OCI-LY7 (cell line): ENCODE measurements around the gene METTL24. TPM values are rescaled to one million over a fixed set of nuclear protein-coding genes. Genes with fewer than 3 reads are reported as not detected.

ENCODE experiments used
- BruUV-seq: library from RNA; stranded (reverse); fragments of 400-500 nt; replicated peaks from 2 replicates; lab custom pipeline; 2021; lab: Mats Ljungman, UMichigan
- CTCF ChIA-PET: fragments of 300-600 bp; sonication (Branson Sonifier 250); formaldehyde crosslinking; loops from one replicate; lab custom pipeline; 2022; ENCODE audit warnings: antibody characterized with exemption; ENCODE audit not compliant: unreplicated experiment; lab: Charles Lee
- POLR2A ChIA-PET: fragments of 300-600 bp; sonication (Branson Sonifier 250); formaldehyde crosslinking; loops from one replicate; lab custom pipeline; 2022; ENCODE audit warnings: antibody characterized with exemption; lab: Charles Lee
- DNase-seq: peaks from one replicate; pipeline ENCODE4 v3.0.0-alpha.2; 2015; ENCODE audit warnings: low spot score
- H2AFZ ChIP-seq: fragments of 200-600 bp; sonication (generic), shearing (Covaris generic); 2 replicates; pipeline ENCODE4 v1.6.1; 2014; ENCODE audit warnings: mild to moderate bottlenecking, antibody characterized with exemption, low read length, moderate library complexity
- H3K27ac ChIP-seq: fragments of 200-600 bp; sonication (generic); 2 replicates; pipeline ENCODE4 v1.5.1; 2014; ENCODE audit warnings: mixed run types, low read depth, mild to moderate bottlenecking, moderate library complexity, low read length, inconsistent platforms; ENCODE audit not compliant: poor library complexity, severe bottlenecking
- H3K36me3 ChIP-seq: fragments of 200-600 bp; sonication (generic); 2 replicates; pipeline ENCODE4 v1.6.1; 2014; ENCODE audit warnings: mild to moderate bottlenecking, antibody characterized with exemption, low read length, moderate library complexity, mixed read lengths; ENCODE audit not compliant: insufficient read depth
- H3K4me1 ChIP-seq: fragments of 200-600 bp; sonication (generic); 2 replicates; pipeline ENCODE4 v1.5.1; 2014; ENCODE audit warnings: mild to moderate bottlenecking, low read length; ENCODE audit not compliant: insufficient read depth, poor library complexity, severe bottlenecking
- H3K4me2 ChIP-seq: fragments of 200-600 bp; sonication (generic); 2 replicates; pipeline ENCODE4 v1.6.1; 2014; ENCODE audit warnings: mild to moderate bottlenecking, low read length
- H3K4me3 ChIP-seq: fragments of 200-600 bp; sonication (generic); 2 replicates; pipeline ENCODE4 v1.5.1; 2014; ENCODE audit warnings: mild to moderate bottlenecking, low read depth, low read length; ENCODE audit not compliant: poor library complexity, severe bottlenecking
- H3K79me2 ChIP-seq: fragments of 200-600 bp; sonication (generic); 2 replicates; pipeline ENCODE4 v1.6.1; 2016; ENCODE audit warnings: low read depth, mild to moderate bottlenecking, low read length, moderate library complexity, mixed read lengths; ENCODE audit not compliant: insufficient read depth
- H3K9me2 ChIP-seq: fragments of 200-600 bp; sonication (generic); 2 replicates; pipeline ENCODE4 v1.6.1; 2016; ENCODE audit warnings: mild to moderate bottlenecking, low read length, mixed read lengths; ENCODE audit not compliant: insufficient read depth
- H3K9me3 ChIP-seq: fragments of 200-600 bp; sonication (generic); 2 replicates; pipeline ENCODE4 v1.6.1; 2014; ENCODE audit warnings: mild to moderate bottlenecking, mixed run types, low read length, mixed read lengths
- H4K20me1 ChIP-seq: fragments of 200-600 bp; sonication (generic); 2 replicates; pipeline ENCODE4 v1.6.1; 2014; ENCODE audit warnings: mild to moderate bottlenecking, antibody characterized with exemption, low read length, moderate library complexity, mixed read lengths; ENCODE audit not compliant: insufficient read depth
- CTCF ChIP-seq: fragments of 200-600 bp; sonication (generic); conservative IDR thresholded peaks from 2 replicates; pipeline ENCODE4 v1.5.1; 2014; ENCODE audit warnings: mild to moderate bottlenecking, antibody characterized with exemption, low read length, moderate library complexity, mixed read lengths
- EZH2phosphoT487 ChIP-seq: fragments of 200-600 bp; sonication (generic); IDR thresholded peaks from 2 replicates; pipeline ENCODE4 v1.6.1; 2018; ENCODE audit warnings: low read depth, borderline replicate concordance, mild to moderate bottlenecking, mixed run types, antibody characterized with exemption, low read length, moderate library complexity, mixed read lengths
- intact Hi-C: fragments of 100-400 bp; cut with micrococcal nuclease; formaldehyde crosslinking; loops from one replicate; pipeline ENCODE4 v1.10.0; 2022; ENCODE audit not compliant: unreplicated experiment
- total RNA-seq, 2 experiments: library from RNA; depleted of rRNA in 1 of 2; stranded (reverse); fragments of >200 nt in 1 of 2; shearing (Covaris generic) in 1 of 2; gene quantifications; 2 replicates each; pipeline ENCODE4 v1.2.3, GENCODE V29; 2014 to 2022

Gene METTL24
- total RNA-seq, 2 experiments from 2014 or later, result not detected

- POLR2A ChIA-PET, result interaction anchor here (0.6 to 0.9 kb wide), 7 partner anchors 19 to 1255 kb away, joined by 3 to 5 read pairs (median 3); no protein-coding TSS in a partner anchor
- H3K9me2 ChIP-seq, result no peaks in the 10 kb centered on the region
- no peak for TF ChIP-seq EZH2phosphoT487
- TF ChIP-seq CTCF, result no peak
- H3K4me1 ChIP-seq, result no peaks in the 10 kb centered on the region
- no peak overlapping the region for H3K4me2 ChIP-seq
- no peaks in the 10 kb centered on the region for H4K20me1 ChIP-seq
- H3K9me3 ChIP-seq, result no peaks in the 10 kb centered on the region
- DNase-seq, result no peak
- intact Hi-C loops, result no loop called here
- H3K27ac ChIP-seq, result no peak overlapping the region
- CTCF ChIA-PET, result no interaction called here
- no TSS peak for BruUV-seq
- no peak overlapping the region for H2AFZ ChIP-seq
- H3K4me3 ChIP-seq, result no peak overlapping the region
- H3K79me2 ChIP-seq, result no peaks in the 10 kb centered on the region
- H3K36me3 ChIP-seq, result no peaks in the 10 kb centered on the region
Measured at GRCh38 chr6:110334423-110335180, 23.5 kb downstream of the METTL24 start.

GRCh38 chr6:110332281-110332680 lies 25.9 kb downstream of the METTL24 start:
- TF ChIP-seq CTCF (no peak), EZH2phosphoT487 (no peak)
- H3K9me3 ChIP-seq, result no peaks in the 10 kb centered on the region
- no peaks in the 10 kb centered on the region for H3K36me3 ChIP-seq
- no peaks in the 10 kb centered on the region for H3K9me2 ChIP-seq
- H2AFZ ChIP-seq, result no peak overlapping the region
- H3K4me3 ChIP-seq, result no peak overlapping the region
- intact Hi-C loops, result no loop called here
- H4K20me1 ChIP-seq, result no peaks in the 10 kb centered on the region
- ChIA-PET POLR2A (no interaction called here), CTCF (no interaction called here)
- H3K27ac ChIP-seq, result no peak overlapping the region
- no TSS peak for BruUV-seq
- no peak overlapping the region for H3K4me2 ChIP-seq
- no peaks in the 10 kb centered on the region for H3K4me1 ChIP-seq
- no peaks in the 10 kb centered on the region for H3K79me2 ChIP-seq
- DNase-seq, result no peak

GRCh38 chr6:110331816-110332215 lies 26.3 kb downstream of the METTL24 start:
- H3K27ac ChIP-seq, result no peak overlapping the region
- H3K9me2 ChIP-seq, result no peaks in the 10 kb centered on the region
- CTCF ChIA-PET, result no interaction called here
- no peaks in the 10 kb centered on the region for H3K9me3 ChIP-seq
- no peak overlapping the region for H3K4me3 ChIP-seq
- intact Hi-C loops, result no loop called here
- H3K36me3 ChIP-seq, result no peaks in the 10 kb centered on the region
- no TSS peak for BruUV-seq
- POLR2A ChIA-PET, result interaction anchor here (0.6 to 0.7 kb wide), 2 partner anchors 58 to 289 kb away, joined by 4 read pairs; no protein-coding TSS in a partner anchor
- no peak overlapping the region for H3K4me2 ChIP-seq
- H3K79me2 ChIP-seq, result no peaks in the 10 kb centered on the region
- no peaks in the 10 kb centered on the region for H4K20me1 ChIP-seq
- H2AFZ ChIP-seq, result no peak overlapping the region
- DNase-seq, result no peak
- TF ChIP-seq CTCF, result no peak
- TF ChIP-seq EZH2phosphoT487, result no peak
- no peaks in the 10 kb centered on the region for H3K4me1 ChIP-seq
